WERI-Rb-1 (cell line): ENCODE data around the gene SPRED3.

Source experiments
- DNase-seq: peaks from one replicate; pipeline ENCODE4 v3.0.0-alpha.2; 2020
- H3K27ac ChIP-seq: fragments of 250-450 bp; sonication (Bioruptor Pico); 2 replicates; pipeline ENCODE4 v1.5.1; 2020; ENCODE audit warnings: mild to moderate bottlenecking, moderate library complexity
- H3K27me3 ChIP-seq: fragments of 250-450 bp; sonication (Bioruptor Pico); 2 replicates; pipeline ENCODE4 v1.5.1; 2021; ENCODE audit warnings: mild to moderate bottlenecking, low read depth, moderate library complexity; ENCODE audit not compliant: insufficient read depth, severe bottlenecking
- H3K36me3 ChIP-seq: fragments of 250-450 bp; sonication (Bioruptor Pico); 2 replicates; pipeline ENCODE4 v1.5.1; 2020; ENCODE audit warnings: mild to moderate bottlenecking, moderate library complexity
- H3K4me3 ChIP-seq: 2 replicates; pipeline ENCODE4 v1.5.1; 2011; ENCODE audit warnings: low read depth, mild to moderate bottlenecking, control low read depth, low read length
- H3K9me3 ChIP-seq: fragments of 250-450 bp; sonication (Bioruptor Pico); 2 replicates; pipeline ENCODE4 v1.5.1; 2021; ENCODE audit warnings: mild to moderate bottlenecking, moderate library complexity; ENCODE audit not compliant: severe bottlenecking
- TF ChIP-seq, protein P1 (sequence below): IDR thresholded peaks from 2 replicates; pipeline ENCODE4 v1.5.1; 2011; ENCODE audit warnings: low read depth, mild to moderate bottlenecking, control low read depth, inconsistent platforms, low read length

The SPRED3 gene

DNA sequence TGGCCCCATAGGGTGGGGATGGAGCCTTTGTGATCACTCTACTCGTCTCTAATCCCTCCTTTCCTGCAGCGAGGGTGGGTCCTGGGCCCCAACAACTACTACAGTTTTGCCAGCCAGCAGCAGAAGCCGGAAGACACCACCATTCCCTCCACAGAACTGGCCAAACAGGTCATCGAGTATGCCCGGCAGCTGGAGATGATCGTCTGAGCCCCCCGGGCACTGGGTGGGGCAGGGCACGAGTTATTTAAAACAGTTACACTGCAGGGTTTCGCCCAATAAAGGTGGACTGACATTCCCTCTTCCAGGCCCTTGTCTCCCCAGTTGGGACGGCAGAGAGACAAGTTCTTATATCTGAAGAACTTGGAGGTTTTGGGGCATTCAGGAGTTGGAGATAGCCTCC is 5.3 kb upstream of the SPRED3 start:
- H3K36me3 ChIP-seq = peaks cover 58% of the 10 kb centered on the region
- no peak overlapping the region for H3K27ac ChIP-seq
- H3K4me3 ChIP-seq = no peak overlapping the region
- no peaks in the 10 kb centered on the region for H3K9me3 ChIP-seq
- TF ChIP-seq, protein P1, sequence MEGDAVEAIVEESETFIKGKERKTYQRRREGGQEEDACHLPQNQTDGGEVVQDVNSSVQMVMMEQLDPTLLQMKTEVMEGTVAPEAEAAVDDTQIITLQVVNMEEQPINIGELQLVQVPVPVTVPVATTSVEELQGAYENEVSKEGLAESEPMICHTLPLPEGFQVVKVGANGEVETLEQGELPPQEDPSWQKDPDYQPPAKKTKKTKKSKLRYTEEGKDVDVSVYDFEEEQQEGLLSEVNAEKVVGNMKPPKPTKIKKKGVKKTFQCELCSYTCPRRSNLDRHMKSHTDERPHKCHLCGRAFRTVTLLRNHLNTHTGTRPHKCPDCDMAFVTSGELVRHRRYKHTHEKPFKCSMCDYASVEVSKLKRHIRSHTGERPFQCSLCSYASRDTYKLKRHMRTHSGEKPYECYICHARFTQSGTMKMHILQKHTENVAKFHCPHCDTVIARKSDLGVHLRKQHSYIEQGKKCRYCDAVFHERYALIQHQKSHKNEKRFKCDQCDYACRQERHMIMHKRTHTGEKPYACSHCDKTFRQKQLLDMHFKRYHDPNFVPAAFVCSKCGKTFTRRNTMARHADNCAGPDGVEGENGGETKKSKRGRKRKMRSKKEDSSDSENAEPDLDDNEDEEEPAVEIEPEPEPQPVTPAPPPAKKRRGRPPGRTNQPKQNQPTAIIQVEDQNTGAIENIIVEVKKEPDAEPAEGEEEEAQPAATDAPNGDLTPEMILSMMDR = no peak
- DNase-seq = no peak
- H3K27me3 ChIP-seq = no peaks in the 10 kb centered on the region

DNA sequence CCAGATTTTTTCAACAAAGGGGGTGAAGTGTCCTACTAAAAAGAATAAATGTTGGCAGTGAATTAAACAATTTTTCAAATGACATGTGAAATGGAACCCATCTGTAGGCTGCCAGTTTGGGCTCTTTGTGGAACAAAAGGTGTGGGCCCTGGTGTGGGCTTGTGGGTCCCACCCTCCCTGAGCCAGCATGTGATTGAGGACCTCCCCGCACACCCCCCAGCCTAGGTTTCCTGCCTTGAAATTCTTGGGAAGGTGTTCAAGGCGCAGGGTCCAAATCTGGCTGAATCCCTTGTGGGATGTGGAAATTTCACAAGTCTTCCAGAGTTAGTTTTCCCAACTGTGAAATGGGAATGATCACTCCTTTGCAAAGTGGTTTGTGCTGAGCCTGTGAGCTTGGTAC is 4.8 kb upstream of the SPRED3 start:
- H3K9me3 ChIP-seq = no peaks in the 10 kb centered on the region
- H3K36me3 ChIP-seq = peaks cover 57% of the 10 kb centered on the region
- TF ChIP-seq, protein P1 = no peak
- H3K4me3 ChIP-seq = no peak overlapping the region
- no peak overlapping the region for H3K27ac ChIP-seq
- H3K27me3 ChIP-seq = no peaks in the 10 kb centered on the region
- DNase-seq = no peak

DNA sequence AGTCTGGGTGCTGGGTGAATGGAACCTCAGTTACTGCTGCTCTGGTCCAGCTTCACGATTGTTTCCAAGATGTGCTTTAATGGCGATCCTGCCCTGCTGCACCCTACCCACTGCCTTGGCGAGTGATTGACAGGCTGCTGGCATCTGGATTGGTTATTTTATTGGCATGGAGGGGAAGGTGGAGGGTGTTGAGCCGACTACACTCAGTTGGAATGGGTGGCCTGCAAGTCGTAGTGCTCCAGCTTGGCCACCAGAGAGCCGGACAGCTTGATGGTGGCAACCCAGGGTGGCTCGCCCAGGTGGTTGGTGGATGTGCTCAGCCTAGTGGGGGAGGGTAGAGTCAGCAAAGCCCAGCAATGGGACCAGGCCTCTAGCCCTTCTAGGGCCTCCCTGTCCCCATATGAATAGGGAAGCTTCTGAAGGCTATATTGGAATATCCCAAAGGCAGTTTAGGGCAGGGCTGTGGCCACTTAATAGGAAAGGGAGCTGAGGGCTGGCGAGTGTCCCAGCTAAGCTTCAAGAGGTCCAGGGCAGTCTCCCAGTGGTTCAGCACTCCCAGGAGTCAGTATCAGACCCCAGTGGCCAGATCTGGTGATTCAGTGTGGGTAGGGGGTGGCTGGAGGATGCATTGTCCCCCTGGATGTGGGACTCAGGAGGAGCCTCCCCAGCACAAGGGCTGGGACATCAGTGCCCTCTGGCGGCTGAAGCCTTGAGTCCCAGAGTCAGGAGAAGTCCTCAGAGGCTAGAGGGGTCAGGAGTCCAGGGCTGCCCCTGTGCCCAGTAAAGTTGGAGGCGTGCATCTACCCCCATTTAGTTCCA is 4.1 kb upstream of the SPRED3 start:
- peak; percentile 47 for DNase-seq
- TF ChIP-seq, protein P1 = peak; percentile 77
- Histone ChIP-seq H3K36me3 (peaks cover 50% of the 10 kb centered on the region), H3K27me3 (no peaks in the 10 kb centered on the region), H3K27ac (peak overlapping the region; percentile 33; the same call in 1 of the 2 replicates), H3K4me3 (no peak overlapping the region), H3K9me3 (no peaks in the 10 kb centered on the region)

DNA sequence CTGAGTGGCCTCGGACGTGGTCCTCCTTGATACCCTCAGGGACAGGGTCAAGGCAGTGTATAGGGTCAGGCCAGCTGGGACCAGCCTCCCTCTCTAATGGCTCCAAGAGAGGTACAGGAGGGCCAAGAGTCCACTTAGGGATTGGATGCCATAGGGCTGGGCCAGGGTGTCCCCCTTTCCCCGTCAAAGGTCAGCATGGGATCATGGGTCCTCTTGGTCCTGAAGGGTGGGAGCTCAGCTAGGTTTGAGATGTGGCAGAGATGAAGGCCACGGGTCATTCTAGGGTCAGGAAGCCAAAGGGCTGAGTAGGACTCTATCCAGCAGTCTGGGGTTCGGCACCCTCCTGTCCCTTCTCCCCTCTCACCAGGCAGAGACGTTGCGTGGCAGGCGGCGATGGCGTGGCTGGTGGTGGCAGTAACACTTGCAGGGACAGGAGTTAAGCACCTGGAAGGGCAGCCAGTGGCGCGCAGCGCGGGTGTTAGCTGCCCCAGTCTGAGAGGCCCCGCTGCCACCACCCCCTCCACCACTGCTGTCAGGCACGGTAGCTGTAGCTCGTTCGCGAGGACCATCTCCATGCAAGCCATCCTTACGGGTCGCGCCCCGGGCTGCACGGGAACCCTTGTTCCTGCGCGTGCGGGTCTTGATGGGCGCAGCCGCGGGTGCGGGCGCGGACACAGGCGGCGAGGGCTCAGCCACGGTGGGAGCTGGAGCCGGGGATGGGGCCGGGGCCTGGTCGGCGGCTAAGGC is 3.3 kb upstream of the SPRED3 start:
- Histone ChIP-seq H3K4me3 (no peak overlapping the region), H3K27me3 (no peaks in the 10 kb centered on the region), H3K36me3 (peaks cover 44% of the 10 kb centered on the region), H3K9me3 (no peaks in the 10 kb centered on the region), H3K27ac (no peak overlapping the region)
- no peak for DNase-seq
- TF ChIP-seq, protein P1 = no peak

DNA sequence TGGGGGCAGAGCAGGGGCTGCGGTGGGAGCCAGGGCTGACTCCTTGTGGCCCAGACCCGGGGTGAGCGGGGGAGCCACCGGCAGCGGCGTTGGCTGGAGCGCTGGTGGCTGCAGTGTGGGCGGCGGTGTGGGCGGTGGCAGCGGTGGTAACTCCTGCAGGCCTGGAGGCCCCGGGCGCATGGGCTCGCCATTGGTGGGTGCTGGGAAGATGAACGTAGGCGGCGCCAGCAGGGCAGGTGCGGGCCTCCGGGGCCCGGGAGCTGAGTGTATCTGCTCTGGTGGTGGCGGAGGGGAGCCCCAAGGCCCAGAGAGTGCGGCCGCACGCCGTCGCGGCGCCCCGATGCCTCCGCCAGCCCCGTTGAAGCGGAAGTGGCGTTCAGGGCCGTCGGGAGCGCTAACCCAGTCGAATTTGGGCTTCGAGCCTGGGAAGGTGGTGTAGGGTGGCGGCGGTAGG is 2.7 kb upstream of the SPRED3 start:
- TF ChIP-seq, protein P1 = no peak
- H3K27me3 ChIP-seq = no peaks in the 10 kb centered on the region

More for the DNA sequence above, 2.7 kb upstream of the SPRED3 start:
- Histone ChIP-seq H3K9me3 (no peaks in the 10 kb centered on the region), H3K36me3 (peaks cover 40% of the 10 kb centered on the region), H3K27ac (no peak overlapping the region), H3K4me3 (no peak overlapping the region)
- no peak for DNase-seq
